ENCODE results near the gene PARPBP.

PARPBP gene

GRCh38 chr12:102119674-102120563 is at the start of gene PARPBP, which contains the start of gene NUP37:
TSS of gene PARPBP (plus strand) at chr12:102120183. CDS start at chr12:102123889, 3,706 bp downstream.
TSS of gene NUP37 (minus strand) at chr12:102120114. CDS start at chr12:102118518, 1,596 bp downstream.
- TF ChIP-seq GATA3 (IDR thresholded peaks at IDR 0.05; ENCODE audit: low read depth, low read length), result no peak
- no peak for TF ChIP-seq GATA2 (IDR thresholded peaks at IDR 0.05; ENCODE audit: low read depth, low read length)

DNA sequence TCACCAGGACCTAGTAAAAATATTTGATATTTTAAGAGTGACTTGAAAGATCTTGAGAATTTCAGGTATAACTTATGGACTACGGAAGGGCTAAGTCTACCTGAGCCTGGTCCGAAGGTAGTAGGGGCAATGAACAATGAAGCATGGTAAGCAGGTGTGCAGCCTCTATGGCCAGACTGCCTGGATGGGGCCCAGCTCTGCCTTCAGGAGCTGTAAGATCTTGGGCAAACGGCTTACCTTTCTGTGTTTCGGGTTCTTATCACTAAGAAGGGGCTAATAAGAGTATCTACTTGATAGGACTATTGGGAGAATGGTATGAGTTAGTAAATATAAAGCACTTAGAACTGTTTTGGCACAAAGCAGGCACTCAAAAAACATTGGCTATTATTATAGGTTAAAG is 39.1 kb upstream of the PARPBP start:
- TF ChIP-seq GATA2 (IDR thresholded peaks at IDR 0.05; ENCODE audit: low read depth, low read length) (no peak), GATA3 (IDR thresholded peaks at IDR 0.05; ENCODE audit: low read depth, low read length) (no peak)

DNA sequence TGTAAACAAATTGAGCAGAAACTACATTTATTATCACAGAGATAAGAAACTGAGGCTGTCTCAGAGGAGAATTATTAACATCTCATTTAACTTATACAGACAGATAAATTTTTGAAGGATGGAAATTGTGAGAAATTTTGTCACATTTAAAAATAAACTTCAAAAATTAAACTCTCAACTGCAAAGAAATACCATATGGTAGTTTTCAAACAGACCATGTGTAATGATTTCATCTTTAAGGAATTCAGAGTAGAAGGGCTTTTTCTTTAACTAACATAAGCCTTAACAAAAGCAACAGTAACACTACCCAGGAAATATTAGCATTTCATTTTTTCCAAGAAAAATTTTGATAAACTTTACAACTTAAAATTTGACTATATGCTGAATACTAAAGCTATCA is 26.7 kb upstream of the PARPBP start:
- no peak for TF ChIP-seq GATA2 (IDR thresholded peaks at IDR 0.05; ENCODE audit: low read depth, low read length)
- TF ChIP-seq GATA3 (IDR thresholded peaks at IDR 0.05; ENCODE audit: low read depth, low read length), result no peak

- TF ChIP-seq GATA2 (IDR thresholded peaks at IDR 0.05; ENCODE audit: low read depth, low read length) (no peak), GATA3 (IDR thresholded peaks at IDR 0.05; ENCODE audit: low read depth, low read length) (no peak)
Measured at GRCh38 chr12:102095677-102096263, 24.2 kb upstream of the PARPBP start.

- TF ChIP-seq GATA2 (IDR thresholded peaks at IDR 0.05; ENCODE audit: low read depth, low read length) (no peak), GATA3 (IDR thresholded peaks at IDR 0.05; ENCODE audit: low read depth, low read length) (no peak)
Measured at GRCh38 chr12:102096855-102097254, 23.1 kb upstream of the PARPBP start.

DNA sequence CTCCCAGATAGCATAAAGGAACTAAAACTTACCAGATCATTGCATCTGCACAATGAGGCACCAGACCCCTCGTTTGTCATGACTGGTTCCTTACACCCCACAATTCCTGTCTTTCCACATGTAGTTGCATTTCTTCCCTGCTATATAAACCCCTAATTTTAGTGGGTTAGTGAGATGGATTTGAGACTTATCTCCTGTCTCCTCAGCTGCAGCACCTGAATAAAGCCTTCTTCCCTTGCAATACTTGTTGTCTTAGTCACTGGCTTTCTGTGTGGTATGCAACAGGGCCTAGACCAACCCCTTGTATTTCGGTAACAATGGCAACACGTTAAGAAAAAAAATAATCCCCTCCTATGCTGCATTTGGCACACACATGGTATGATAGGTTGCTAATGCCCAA is 13.1 kb upstream of the PARPBP start:
- TF ChIP-seq GATA2 (IDR thresholded peaks at IDR 0.05; ENCODE audit: low read depth, low read length) (no peak), GATA3 (IDR thresholded peaks at IDR 0.05; ENCODE audit: low read depth, low read length) (no peak)

DNA sequence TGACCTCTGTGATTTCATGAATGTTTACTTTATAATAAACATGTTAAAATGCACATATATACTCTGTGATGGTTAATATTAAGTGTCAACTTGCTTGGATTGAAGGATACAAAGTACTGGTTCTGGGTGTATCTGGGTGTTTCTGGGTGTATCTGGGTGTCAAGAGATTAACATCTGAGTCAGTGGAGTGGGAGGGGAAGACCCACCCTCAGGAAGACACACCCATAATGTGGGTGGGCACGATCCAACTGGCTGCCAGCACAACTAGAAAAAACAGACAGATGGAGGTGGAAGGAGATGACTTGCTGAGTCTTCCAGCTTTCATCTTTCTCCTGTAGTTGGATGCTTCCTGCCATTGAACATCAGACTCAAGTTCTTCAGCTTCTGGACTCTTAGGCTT is 12.0 kb upstream of the PARPBP start:
- TF ChIP-seq GATA3 (IDR thresholded peaks at IDR 0.05; ENCODE audit: low read depth, low read length), result no peak
- TF ChIP-seq GATA2 (IDR thresholded peaks at IDR 0.05; ENCODE audit: low read depth, low read length), result no peak

GRCh38 chr12:102110782-102111181 is 9.2 kb upstream of the PARPBP start:
- no peak for TF ChIP-seq GATA3 (IDR thresholded peaks at IDR 0.05; ENCODE audit: low read depth, low read length)
- TF ChIP-seq GATA2 (IDR thresholded peaks at IDR 0.05; ENCODE audit: low read depth, low read length), result no peak

DNA sequence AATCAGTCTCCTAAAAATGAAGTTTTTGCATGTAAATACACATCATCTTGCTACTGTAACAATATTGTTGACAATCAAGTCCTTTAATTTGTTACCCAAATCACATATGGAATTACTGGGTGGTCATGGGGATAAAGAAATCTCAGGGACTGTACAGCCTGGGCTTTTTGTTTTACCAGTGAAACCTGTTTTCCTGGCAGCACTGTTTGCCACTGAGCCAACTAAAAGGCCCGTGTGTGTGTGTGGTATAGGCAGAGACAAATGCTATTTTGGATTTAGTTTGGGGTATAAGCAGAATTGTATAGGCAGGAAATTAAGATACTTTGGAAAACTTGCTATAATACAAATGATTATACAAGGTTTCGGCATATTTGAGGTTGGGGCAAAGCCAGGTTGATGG is 5.8 kb upstream of the PARPBP start:
- TF ChIP-seq GATA3 (IDR thresholded peaks at IDR 0.05; ENCODE audit: low read depth, low read length) (no peak), GATA2 (IDR thresholded peaks at IDR 0.05; ENCODE audit: low read depth, low read length) (no peak)

DNA sequence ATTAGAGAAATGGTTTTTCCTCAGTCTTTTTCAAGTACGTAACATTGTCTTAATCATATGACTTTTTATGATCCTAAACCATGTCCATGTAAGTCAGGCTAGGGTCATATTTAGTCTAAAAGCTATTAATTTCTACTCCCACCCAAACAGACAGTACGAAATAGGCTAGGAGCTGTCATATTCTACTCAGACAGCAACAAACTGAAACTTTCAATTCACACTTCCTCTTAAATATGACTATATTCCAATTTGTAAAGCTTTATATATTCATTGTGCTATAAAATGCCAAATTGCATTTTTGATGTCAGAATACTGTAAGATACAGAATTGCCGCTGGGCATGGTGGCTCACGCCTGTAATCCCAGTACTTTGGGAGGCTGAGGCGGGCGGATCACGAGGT is 3.6 kb upstream of the PARPBP start:
- TF ChIP-seq GATA3 (IDR thresholded peaks at IDR 0.05; ENCODE audit: low read depth, low read length) (no peak), GATA2 (IDR thresholded peaks at IDR 0.05; ENCODE audit: low read depth, low read length) (no peak)

GRCh38 chr12:102118874-102119273 is 1.1 kb upstream of the PARPBP start:
- TF ChIP-seq GATA2 (IDR thresholded peaks at IDR 0.05; ENCODE audit: low read depth, low read length) (no peak), GATA3 (IDR thresholded peaks at IDR 0.05; ENCODE audit: low read depth, low read length) (no peak)

- TF ChIP-seq GATA2 (IDR thresholded peaks at IDR 0.05; ENCODE audit: low read depth, low read length), result no peak
- TF ChIP-seq GATA3 (IDR thresholded peaks at IDR 0.05; ENCODE audit: low read depth, low read length), result no peak
Measured at GRCh38 chr12:102120564-102120873, 536 bp downstream of the PARPBP start.

- TF ChIP-seq GATA2 (IDR thresholded peaks at IDR 0.05; ENCODE audit: low read depth, low read length) (no peak), GATA3 (IDR thresholded peaks at IDR 0.05; ENCODE audit: low read depth, low read length) (no peak)
Measured at GRCh38 chr12:102120886-102121285, 903 bp downstream of the PARPBP start.

DNA sequence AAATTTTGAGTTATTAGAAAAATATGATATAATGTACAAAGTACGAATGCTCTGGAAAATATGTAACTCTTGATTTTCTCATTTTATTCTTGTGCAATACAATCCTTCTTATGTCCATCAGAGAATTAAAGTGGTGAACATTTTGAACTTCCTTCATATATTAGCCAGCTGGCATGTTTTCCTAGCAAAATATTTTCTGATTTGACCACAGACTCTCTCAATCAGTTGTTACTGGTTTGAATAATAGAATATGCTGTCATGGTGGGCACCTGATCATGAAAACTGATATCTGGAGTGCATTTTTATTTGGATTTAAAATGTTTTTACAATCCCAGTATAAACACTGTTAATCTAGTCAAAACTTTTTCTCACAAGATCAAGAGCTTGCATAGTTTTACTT is 24.2 kb downstream of the PARPBP start:
- TF ChIP-seq GATA2 (IDR thresholded peaks at IDR 0.05; ENCODE audit: low read depth, low read length) (no peak), GATA3 (IDR thresholded peaks at IDR 0.05; ENCODE audit: low read depth, low read length) (no peak)

- no peak for TF ChIP-seq GATA3 (IDR thresholded peaks at IDR 0.05; ENCODE audit: low read depth, low read length)
- TF ChIP-seq GATA2 (IDR thresholded peaks at IDR 0.05; ENCODE audit: low read depth, low read length), result no peak
Measured at GRCh38 chr12:102163383-102163782, 43.4 kb downstream of the PARPBP start.

Measured in SH-SY5Y (cell line).